Right ventricle myocardium inferior (tissue), 1 donor: ENCODE data around the gene NDOR1. TPM values are rescaled to one million over a fixed set of nuclear protein-coding genes. Genes with fewer than 3 reads are reported as not detected.

Experiments used
- ATAC-seq: fragments of 200-7000 bp; cut with Tn5 transposase; one replicate; pipeline ENCODE4 v1.9.1; 2020; ENCODE audit warnings: mild to moderate bottlenecking, moderate library complexity
- DNase-seq: peaks from one replicate; pipeline ENCODE4 v3.0.0; 2021; ENCODE audit errors: missing footprints
- intact Hi-C: fragments of 100-400 bp; cut with DNase I; formaldehyde crosslinking; loops from one replicate; pipeline ENCODE4 v1.11.0; 2022
- total RNA-seq: library from RNA; stranded (reverse); fragmentation: NEBNext Ultra II Directional; extraction: Animal tissue kit (Norgen Biotek cat#: 25700); gene quantifications from one replicate; pipeline ENCODE4 v1.2.1, GENCODE V29; 2021
- donor health status: DM: no; HTN: yes; CAD: no; lungs with severe emphysema.

NDOR1 gene
- total RNA-seq, 1 donor from 2014 or later, result 5.9 TPM

DNA sequence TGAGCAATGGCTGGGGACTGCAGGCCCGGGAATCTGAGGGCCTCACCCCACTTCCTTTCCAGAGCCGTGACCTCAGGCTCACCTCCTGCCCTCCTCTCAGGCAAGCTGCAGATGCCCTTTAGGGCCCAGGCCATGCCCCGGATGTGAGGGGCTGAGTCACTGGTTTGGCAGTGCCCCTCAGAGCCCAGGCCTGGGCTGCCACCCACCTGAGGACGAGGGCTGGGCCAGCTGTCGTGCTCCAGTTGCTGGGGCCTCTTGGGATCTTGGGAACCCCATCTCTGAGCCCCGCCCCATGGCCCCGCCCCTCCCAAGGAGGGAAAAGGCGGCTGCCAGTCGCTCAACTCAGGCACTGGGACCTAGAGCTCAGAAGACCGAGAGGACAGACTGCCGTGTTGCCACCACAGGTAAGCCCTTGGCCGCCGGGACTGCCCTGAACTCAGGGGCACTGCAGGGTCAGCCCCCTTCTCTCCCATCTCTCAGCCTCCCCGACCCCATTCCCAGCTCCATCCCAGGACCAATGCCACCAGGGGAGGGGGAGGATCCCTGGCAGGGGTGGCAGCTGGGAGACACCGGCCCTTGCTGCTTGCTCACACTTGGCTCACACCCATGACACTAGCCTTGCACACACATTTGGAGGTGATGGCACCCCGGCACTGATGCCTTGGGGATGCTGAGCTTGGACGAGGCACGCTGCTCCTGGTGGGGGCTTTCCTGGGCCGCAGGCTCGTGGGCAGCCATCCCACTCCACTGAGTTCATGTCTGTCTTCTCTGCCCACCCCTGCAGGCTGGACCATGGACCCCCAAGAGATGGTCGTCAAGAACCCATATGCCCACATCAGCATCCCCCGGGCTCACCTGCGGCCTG is 19.6 kb downstream of the NDOR1 start, which contains the start of gene CYSRT1:
Gene CYSRT1 (plus strand): TSS at position 345 of the 865 bp plus-strand sequence. CDS start 448 bp downstream, at position 793.
- ATAC-seq, result no peak
- intact Hi-C loops, result loop anchor here (5.0 kb wide), 1 partner anchor 433 kb away; the partner anchor contains the start of gene TMEM141
- no peak for DNase-seq

DNA sequence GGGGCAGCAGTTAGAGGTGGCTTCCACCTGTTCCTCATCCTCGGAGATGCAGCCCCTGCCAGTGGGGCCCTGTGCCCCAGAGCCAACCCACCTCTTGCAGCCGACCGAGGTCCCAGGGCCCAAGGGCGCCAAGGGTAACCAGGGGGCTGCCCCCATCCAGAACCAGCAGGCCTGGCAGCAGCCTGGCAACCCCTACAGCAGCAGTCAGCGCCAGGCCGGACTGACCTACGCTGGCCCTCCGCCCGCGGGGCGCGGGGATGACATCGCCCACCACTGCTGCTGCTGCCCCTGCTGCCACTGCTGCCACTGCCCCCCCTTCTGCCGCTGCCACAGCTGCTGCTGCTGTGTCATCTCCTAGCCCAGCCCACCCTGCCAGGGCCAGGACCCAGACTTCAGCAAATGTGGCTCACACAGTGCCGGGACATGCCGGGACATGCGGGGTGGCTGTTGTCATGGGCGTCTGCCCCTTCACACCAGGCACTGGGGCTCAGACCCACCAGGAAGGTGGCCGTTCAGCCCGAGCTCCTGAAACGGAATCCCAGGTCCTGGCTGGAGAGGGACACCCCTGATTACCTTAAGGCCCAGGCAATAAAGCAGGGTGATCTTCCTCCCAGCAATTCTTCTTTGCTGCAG is 20.3 kb downstream of the NDOR1 start:
- DNase-seq (no peak), ATAC-seq (no peak)
- intact Hi-C loops, result loop anchor here (2.0 kb wide), 1 partner anchor 109 kb away; no protein-coding TSS in a partner anchor

DNA sequence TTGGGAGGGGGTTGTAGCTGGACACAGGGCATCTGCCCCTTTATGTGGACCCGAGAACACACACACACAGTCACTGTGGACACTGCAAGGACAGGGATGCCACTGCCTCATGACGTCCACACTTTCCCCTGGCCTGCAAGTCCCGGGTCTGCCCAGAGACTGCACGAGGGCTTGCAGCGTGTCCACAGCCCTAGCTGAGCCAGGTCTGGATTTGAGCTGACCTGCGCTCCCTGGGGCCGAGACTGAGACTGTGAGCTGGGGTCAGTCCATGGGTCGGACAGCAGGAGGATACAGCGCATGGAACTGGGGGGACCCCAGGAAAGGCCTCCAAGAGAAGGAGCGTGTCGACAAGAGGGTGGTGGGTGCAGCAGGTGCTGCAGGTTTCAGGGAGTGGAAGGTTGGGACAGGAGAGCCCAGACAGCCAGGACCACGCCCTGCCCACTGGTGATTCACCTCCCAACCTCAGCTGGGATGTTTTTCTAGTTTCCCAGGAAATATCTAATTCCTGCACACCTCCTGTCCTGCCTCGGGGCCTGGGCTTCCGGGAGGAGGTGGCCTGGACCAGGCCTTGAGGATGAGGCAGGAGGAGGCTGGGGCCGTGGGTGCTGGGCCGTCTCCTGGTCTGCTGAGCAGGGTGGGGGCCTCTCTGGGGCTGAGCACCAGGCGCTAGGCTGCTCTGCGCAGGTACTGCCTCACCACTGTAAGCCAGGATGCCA is 21.0 kb downstream of the NDOR1 start:
- DNase-seq, result no peak
- no peak for ATAC-seq
- intact Hi-C loops, result loop anchor here (2.0 kb wide), 1 partner anchor 110 kb away; no protein-coding TSS in a partner anchor

DNA sequence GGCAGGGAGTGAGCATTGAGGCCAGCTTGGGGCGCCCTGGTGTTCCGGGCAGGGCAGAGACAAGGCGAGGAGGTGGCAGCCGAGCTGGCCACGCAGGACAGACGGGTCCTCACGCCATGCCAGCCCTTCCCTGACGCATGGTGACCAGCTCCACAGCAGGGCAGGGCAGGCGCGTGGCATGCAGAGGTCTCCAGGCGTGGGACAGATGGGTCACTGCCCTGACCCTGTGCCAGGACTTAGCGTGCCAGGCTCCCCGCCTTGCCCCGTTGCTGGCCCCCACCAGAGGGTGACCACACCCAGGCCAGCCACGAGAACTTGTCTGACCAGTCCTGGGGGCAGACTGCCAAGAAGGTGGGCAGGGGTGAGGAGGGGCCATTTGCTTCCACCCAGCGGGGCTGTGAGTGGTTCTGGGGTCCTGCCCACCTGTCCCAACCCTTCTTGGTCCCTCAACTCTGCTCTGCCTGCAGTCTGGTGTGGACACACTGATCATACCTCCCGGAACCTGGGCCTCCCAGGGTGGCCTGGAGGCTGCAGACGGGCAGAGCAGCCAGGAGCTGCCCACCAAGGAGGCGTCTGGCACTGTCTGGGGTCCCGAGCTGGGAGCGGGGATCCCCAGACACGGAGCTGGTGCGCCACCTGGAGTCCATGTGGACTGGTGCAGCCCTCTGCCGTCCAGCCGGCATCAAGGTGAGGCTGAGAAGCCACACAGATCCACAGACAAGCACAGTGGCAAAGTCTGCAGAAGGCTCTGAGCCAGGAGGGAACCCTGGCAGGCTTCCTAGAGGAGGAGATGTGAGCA is 21.8 kb downstream of the NDOR1 start, which contains the start of gene RNF224:
Gene RNF224 (plus strand): TSS at position 449 of the 799 bp plus-strand sequence. CDS start 834 bp downstream, outside the sequence.
- ATAC-seq (peak; percentile 28), DNase-seq (peak; percentile 87)
- intact Hi-C loops, result loop anchor here (2.0 kb wide), 1 partner anchor 110 kb away; no protein-coding TSS in a partner anchor

DNA sequence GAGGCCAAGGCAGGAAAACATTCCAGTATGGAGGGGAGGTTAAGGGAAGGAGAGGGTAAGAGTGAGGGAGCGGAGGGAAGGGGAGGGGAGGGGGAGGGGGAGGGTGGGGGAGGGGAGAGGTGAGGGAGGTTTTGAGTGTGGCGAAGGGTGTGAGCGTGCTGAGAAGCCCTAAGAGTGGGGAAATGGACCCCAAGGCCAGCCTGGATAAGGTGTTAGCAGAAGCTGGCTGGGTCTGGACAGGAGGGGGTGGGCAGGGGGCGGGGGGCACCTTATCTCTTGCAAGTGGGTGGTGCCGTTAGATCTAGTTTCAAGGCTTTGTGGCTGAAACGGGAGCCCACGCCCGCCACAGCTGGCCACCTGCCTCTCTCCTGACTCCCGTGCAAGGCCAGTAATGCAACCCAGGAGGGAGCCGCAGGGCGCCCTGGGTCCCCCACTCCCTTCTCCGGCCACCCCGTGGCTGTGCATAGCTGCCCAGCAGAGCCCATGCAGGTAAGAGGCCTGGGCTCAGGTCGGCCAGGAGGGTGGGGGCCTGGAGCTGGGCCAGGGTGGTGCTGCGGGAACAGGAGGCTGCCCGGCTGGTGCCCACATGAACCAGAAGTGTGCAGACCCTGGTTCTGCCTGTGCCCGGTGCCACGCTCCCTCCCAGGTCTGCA is 22.5 kb downstream of the NDOR1 start:
- ATAC-seq (no peak), DNase-seq (no peak)
- intact Hi-C loops, result loop anchor here (2.0 kb wide), 1 partner anchor 111 kb away; no protein-coding TSS in a partner anchor

DNA sequence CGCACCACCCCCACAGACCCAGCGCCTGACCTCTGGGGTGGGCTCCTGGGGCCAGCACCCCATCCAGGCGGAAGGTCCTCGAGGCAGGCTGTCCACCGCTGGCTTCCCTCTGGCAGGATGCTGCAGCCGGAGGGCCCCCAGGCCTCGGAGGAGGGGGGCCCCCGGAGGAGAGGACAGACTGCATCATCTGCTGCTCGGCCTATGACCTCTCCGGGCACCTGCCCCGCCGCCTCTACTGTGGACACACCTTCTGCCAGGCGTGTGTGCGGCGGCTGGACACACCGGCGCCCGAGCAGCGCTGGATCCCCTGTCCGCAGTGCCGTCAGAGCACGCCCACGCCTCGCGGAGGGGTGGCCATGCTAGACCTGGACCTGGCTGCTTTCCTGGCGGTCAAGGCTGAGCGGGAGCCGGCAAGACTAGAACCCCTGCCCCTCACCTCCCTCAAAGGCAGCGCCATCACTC is 23.0 kb downstream of the NDOR1 start:
- no peak for DNase-seq
- intact Hi-C loops, result no loop called here
- no peak for ATAC-seq

DNA sequence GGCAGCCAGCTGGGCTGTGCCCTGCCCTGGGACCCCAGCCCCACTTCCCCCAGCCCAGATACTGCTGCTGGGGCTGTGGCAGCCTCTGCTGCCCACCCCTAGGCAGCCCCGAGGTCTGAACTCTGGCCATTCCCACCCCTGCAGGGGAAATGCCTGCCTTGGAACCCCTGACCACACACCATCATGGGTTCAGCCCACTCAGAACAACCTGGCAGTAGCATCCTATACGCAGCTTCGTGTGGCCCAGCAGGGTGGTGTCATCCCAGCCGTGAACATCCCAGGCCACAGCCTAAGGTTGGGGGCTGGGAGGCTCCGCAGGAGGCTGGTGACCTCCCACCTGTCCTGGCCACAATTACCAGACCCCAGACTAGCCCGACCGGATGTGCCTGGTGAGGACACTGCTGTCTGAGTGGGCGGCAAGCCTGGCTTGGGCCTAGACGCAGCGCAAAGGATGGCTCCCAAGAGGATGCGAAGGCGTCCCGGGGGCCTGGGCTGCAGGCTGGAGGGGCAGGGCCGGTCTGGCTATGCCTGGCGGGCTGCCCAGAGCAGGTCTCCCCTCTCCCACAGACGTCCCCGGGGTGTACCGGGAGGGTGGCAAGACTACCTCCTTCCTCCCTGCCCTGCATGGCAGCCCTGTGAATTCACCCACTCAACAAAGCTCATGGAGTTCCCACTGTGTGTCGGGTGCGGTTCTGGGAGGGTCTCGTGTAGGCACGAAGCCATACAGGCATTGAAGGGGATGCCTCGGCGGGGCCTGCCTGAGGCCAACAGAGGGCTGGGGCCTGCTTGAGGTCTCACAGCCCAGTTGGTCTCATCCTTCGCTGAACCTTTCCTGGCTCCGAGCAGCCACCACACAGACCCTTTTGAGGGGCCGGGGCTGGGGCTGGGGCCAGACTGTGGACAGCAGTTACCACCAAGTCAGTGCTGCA is 23.7 kb downstream of the NDOR1 start:
- intact Hi-C loops, result no loop called here
- ATAC-seq, result no peak
- no peak for DNase-seq

DNA sequence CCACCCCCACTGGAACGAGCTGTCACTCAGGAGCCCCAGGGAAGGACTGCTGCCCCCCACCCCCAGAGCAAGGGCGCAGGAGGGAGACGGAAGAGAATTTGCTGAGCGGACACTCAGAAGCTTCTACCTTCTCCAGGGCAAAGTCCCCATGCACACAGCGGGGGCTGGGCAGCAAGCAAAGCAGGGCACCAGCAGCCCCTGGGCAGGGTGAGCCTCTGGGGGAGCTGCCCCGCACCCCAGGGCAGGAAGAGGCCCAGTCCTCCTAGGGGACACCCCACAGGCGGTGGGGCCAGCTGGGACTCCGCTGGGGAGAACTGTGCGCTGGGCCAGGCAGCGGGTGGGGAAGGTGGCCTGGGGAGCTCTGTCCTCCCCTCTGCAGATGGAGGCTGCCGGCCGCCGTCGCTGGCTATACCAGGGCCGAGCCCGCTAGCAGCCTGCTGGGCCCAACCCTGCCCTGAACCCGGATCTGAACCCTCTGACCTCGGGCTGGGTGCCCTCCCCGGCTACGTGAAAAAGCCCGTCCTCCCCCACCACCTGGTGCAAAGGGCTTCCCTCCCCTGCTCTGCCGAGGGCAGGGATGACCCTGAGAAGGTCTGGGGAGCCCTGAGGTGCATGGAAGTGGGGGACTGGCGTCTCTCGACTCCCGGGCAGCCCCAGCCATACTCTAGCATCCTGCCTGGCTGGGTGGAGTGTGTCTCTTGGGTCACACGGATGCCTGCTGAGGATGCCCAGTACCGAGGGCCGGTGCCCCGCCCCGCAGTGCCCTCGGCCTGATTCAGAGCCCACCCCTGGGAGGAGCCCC is 24.6 kb downstream of the NDOR1 start:
- intact Hi-C loops, result no loop called here
- DNase-seq (no peak), ATAC-seq (no peak)

DNA sequence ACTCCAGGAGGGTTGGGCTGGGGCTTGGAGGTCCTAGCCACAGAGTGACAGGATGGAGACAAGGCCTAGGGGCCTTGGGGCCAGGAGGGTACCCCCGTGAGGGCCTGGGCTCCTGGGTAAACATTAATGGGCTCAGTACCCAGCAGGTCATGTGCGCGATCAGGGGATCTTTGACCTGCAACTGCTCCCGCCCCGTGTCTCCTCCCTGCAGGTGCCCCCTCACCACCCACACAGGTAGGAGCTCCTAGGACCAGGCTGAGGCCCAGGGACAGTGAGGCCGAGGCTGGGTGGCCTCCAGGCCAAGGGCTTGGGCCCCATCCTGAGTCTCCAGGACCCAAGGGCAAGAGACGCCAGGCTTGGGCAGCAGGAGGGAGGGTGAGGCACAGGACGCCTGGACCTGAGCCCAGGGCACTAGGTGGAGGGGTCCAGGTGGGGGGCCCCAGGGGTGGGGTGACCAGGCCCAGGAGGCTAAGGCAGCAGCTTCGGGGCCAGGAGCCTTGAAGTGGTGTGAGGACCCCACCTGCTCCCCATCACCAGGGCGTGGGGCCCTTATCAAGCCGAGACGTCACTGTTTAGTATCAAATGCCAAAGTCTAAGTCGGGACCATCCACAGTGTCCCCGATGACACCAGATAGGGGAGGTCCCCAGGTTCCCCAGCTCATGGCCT is 25.3 kb downstream of the NDOR1 start, which contains the start of gene SLC34A3:
Gene SLC34A3 (plus strand): TSS at position 197 of the 667 bp plus-strand sequence. CDS start 802 bp downstream, outside the sequence.
- intact Hi-C loops, result no loop called here
- DNase-seq (no peak), ATAC-seq (no peak)

DNA sequence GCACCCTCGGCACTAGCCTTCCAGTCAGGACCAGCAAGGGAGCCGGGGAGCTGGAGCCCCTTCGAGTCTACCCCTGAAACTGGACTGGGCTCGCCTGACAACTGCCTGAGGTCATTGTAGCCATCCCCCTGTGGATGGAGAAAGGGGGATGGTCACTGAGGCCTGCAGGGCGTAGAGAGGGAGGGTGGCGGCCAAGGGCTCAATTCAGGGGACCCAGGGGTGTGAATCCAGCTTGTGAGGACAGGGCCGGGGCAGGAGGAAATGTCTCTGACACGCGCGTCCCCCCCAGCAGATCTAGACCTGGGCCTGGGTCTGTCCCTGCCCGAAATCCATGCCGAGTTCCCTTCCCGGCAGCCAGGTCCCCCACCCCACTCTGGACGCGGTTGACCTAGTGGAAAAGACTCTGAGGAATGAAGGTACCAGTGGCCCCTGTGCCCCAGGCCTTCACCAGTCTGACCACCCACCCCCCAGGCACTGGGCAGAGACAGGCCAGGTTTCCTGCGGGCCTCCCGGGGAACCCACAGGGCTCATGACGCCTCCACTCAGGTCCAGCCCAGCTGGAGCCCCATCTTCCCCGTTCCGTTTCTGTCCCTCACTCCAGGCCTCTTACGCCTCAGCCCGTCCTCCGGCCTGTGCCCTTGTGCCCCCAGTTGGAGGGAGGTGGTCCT is 26.0 kb downstream of the NDOR1 start:
- intact Hi-C loops, result no loop called here

DNA sequence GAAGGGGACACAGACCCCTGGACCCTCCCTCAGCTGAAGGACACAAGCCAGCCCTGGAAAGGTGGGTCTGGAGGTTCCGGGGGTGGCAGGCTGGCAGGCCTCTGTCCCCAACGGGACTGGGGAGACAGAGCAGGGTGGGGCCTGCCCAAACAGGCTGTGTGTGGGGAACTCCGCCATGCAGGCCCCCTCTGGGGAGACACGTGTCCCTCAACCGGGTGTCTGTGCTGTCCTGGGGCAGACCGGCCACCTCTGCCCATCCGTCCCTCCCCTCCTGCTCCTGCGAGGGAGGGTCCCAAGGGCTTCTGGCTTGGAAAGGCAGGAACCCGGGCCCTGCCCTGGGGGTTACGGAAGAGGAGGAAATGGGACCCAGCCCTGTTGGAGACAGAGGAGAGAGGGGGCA is 26.6 kb downstream of the NDOR1 start:
- DNase-seq, result no peak
- ATAC-seq, result no peak
- intact Hi-C loops, result no loop called here

More for the DNA sequence above, 26.0 kb downstream of the NDOR1 start:
- DNase-seq (no peak), ATAC-seq (no peak)

DNA sequence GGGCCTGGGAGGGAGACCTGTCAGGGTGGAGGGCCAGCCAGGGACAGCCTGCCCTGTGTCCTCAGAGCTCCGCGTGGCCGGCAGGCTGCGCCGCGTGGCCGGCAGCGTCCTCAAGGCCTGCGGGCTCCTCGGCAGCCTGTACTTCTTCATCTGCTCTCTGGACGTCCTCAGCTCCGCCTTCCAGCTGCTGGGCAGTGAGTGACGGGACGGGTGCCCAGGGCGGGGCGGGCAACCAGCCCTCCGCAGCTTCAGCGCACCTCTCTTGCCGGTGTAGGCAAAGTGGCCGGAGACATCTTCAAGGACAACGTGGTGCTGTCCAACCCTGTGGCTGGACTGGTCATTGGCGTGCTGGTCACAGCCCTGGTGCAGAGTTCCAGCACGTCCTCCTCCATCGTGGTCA is 27.0 kb downstream of the NDOR1 start:
- DNase-seq (no peak), ATAC-seq (no peak)
- intact Hi-C loops, result no loop called here

DNA sequence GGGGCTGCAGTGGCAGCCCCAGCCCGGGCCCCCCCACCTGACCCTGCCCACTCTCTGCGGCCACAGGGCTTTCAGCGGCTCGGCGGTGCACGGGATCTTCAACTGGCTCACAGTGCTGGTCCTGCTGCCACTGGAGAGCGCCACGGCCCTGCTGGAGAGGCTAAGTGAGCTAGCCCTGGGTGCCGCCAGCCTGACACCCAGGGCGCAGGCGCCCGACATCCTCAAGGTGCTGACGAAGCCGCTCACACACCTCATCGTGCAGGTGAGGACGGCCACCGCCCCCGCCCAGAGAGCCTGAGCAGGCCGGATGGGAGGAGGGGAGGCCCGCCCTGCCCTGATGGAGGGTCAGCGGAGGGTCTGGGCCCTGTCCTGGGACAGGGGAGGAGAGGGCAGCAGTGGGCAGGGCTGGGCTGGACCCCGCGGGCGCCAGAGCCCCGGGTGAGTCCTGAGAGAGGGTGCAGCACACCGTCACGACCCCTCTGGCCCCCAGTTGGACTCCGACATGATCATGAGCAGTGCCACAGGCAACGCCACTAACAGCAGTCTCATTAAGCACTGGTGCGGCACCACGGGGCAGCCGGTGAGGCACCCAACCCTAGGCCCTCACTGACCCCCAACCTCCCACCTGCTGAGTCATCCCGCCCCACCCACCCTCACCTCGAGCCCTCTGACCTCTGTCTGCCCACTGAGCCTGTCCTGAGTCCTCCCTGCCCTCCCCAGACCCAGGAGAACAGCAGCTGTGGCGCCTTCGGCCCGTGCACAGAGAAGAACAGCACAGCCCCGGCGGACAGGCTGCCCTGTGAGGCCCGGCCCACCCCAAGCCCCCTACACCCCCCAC is 27.9 kb downstream of the NDOR1 start:
- no peak for DNase-seq
- intact Hi-C loops, result no loop called here
- no peak for ATAC-seq
